T-helper 1 cell treated with Interleukin-12 subunit alpha and Interleukin-12 subunit beta and Interleukin-4 antibody, amounts not matched to agents 30 ng/mL and 1 ng/mL, for 36 hours (primary cell): ENCODE data around the gene RRAGC. TPM values are rescaled to one million over a fixed set of nuclear protein-coding genes. Genes with fewer than 3 reads are reported as not detected.
"Not testable (repeated sequence)": the region's sequence is repeated elsewhere in the genome, so short reads cannot be mapped to it uniquely, and the experiment has no call there.

Experiments used
- intact Hi-C: fragments of 100-400 bp; cut with micrococcal nuclease; formaldehyde crosslinking; loops from one replicate; pipeline ENCODE4 v1.15.1; 2024
- total RNA-seq: library from RNA; stranded (reverse); gene quantifications from 2 replicates; pipeline ENCODE4 v1.2.3, GENCODE V29; 2022

The RRAGC gene
- total RNA-seq, 1 donor from 2014 or later, result 21.9 TPM

DNA sequence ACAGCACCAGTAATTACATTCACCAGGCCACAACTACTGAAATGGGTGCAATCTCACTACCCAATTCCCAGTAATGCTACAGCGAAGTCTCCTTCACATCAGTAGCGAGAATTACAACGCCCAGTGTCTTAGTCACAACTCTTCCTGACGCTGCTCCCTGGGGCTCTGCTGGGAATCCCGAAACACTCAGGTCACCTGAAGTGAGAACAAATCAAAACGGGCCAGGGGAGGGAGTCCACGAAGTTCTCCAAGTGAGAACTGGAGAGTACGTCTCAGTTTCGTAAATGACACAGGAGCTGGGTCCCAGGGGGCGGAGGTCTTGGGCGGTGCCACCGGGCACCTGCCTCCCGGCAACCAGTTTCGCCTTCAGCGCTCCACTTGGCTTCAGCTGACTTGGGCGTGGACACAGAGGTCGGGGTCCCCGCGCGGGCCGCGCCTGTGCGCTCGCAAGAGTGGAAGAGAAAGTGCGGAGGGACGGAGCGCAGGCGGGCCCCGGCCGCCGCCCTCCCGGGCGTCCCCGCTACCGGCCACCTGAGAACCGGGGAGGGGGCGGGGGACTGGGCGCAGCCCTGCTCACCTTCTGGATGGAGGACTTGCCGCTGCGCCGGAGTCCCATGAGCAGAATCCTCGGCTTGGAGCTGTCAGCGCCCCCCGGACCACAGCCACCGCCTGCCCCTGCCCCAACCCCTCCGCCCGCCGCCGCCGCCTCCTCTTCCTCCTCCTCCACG is 575 bp downstream of the RRAGC start:
- intact Hi-C loops, result loop anchor here (1.0 to 10.0 kb wide), 10 partner anchors 14 to 1384 kb away; partner anchors contain the start of genes AKIRIN1, CDCA8, MYCBP and NDUFS5

DNA sequence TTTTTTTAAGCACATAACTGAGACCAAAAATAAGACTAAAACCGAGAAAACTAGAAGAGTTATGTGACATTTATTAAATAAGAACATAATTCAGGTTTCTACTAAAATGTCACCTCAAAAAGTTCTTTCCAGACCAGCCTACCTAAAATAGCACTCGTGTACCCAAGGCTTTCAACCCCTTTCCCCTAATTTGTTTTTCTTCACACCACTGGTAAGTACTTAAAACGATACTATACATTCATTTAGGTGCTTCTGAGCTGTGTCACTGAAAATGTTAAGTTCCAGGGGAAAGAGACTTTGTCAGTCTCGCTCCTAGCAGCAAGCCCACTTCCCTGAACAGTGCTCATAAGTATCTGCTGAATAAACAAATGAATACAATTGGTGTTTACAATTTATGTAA is 6.8 kb downstream of the RRAGC start:
- intact Hi-C loops, result loop anchor here (10.0 kb wide), 2 partner anchors 1158 to 1378 kb away; partner anchors contain the start of genes CDCA8 and ZC3H12A

DNA sequence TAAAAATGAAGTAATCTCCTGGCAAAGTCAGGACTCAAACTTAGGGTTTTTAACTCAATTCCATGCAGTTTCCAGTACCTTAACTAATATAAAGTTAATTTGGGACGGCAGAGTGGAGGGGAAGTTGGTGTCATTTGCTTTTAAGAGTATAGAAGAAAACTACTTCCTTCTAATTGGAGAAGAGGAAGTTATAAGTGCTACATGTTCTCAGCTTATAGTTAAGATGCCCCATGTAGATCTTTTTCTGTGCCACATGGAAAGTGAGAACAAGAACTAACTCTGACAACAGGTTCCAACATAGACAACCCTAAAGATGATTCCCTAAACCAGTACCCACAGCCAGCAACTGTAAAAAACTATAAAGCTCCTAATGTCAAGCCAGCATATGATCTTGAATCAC is 11.5 kb downstream of the RRAGC start:
- intact Hi-C loops, result no loop called here

DNA sequence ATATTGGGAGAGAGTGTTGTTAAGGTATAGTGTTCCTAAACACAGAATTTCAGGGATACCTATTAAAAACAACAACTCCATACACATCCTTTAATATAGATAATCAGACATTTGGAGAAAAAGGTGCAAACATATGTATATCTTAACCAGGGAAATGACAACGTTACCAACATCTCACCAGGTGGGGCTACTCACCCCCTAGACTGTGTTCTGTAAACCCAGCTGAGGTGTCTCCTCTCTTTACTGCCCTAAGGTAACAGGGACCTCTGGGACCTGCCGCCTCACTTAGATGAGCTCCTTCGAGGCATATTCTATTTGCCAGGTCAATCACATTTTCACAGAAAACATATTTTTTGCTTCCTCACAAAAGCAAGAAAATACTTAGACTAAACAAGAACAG is 13.4 kb downstream of the RRAGC start:
- intact Hi-C loops, result no loop called here

DNA sequence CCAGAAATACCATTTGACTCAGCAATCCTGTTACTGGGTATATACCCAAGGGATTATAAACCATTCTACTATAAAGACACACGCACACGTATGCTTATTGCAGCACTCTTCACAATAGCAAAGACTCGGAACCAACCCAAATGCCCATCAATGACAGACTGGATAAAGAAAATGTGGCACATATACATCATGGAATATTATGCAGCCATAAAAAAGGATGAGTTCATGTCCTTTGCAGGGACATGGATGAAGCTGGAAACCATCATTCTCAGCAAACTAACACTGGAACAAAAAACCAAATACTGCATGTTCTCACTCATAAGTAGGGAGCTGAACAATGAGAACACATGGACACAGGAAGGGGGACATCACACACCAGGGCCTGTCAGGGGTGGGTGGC is 14.5 kb downstream of the RRAGC start:
- intact Hi-C loops, result not testable (repeated sequence)

DNA sequence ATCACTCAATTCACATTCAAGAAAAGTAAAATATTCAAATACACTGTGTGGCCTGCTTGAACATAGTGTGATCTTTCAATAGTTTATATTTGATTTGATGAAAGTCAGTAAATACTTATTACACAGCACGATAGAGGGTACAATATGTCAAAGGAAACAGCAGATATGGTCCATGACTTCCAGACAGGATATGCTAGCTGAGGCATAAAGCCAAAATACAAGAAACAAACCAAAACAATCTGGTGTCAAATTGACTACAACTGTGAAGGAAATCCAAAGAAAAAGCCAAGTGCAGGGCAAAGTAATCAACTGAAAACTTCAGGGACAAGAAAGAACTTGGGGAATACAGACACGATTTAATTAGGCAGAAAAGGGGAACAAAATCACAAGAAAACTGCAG is 19.3 kb downstream of the RRAGC start:
- intact Hi-C loops, result no loop called here

DNA sequence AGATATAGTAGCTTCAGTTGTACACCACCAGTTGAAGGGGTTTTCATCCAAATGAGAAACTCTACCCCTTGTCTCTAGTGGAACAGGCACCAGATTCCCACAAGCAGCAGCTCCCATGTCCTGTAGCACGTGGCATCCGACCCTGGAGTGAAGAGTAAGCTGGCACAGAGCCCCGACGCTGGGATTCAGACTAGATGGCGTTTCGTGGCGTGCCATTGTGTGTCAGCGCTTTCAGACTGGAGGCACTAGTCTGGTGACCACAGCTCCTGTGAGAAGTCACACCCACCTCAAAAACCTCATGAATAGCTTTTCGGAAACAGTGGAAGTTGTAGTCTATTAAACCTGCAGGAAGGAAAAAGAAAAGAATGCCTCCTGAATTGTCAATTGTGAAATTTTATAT is 20.2 kb downstream of the RRAGC start:
- intact Hi-C loops, result loop anchor here (5.0 kb wide), 1 partner anchor 232 kb away; no protein-coding TSS in a partner anchor

DNA sequence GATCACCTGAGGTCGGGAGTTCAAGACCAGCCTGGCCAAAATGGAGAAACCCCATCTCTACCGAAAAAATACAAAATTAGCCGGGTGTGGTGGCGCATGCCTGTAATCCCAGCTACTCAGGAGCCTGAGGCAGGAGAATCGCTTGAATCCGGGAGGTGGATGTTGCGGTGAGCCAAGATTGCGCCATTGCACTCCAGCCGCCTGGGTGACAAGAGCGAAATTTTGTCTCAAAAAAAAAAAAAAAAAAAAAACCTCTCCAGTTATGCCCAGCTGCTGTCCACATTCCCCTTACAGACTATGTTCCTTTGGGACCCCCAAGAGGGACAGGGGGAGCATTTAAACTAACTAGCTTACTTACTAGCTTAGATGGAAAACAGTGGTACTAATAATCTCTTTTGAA is 23.3 kb downstream of the RRAGC start:
- intact Hi-C loops, result loop anchor here (5.0 kb wide), 1 partner anchor 229 kb away; no protein-coding TSS in a partner anchor

DNA sequence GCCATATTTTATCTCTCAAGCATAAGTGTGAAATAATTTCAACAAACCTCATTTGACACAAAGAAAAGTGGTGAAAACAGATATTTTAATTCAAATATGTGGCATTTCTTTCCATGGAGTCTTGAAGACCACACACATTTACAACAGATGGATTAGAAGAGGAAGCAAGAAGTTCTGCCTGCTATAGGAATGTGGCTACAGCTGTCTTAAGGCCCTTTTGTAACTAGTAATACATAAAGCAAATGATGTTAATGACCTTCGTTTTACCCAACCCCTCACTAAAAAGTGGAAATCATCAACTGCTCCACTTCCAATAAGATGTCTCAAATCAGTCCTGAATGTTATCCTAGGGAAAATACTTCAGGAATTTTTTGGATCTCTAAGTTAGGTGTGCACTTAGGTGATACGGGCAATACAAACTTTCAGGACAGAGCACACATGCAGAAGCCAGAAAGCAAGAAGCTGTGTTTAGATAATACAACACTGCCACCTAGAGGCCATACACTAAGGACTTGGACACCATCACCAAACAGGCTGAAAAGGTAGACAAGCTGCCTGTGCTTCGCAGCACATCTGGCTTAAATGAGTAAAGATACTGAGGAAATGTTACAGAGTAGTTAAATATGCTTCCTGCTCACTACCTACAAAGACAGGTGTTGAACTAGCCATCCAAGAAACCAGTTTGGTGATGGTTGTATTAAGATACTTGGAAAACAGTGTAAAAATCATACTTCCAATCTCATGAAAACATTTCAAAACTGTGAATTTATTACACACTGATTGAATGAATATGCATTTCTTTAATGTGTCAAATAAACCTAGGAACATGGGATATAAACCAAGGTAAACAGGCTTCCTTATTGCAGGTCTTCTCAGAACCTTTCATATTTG is 24.4 kb downstream of the RRAGC start:
- intact Hi-C loops, result loop anchor here (1.0 to 5.0 kb wide), 6 partner anchors 228 to 1232 kb away; partner anchors contain the start of genes MTF1 and SF3A3

DNA sequence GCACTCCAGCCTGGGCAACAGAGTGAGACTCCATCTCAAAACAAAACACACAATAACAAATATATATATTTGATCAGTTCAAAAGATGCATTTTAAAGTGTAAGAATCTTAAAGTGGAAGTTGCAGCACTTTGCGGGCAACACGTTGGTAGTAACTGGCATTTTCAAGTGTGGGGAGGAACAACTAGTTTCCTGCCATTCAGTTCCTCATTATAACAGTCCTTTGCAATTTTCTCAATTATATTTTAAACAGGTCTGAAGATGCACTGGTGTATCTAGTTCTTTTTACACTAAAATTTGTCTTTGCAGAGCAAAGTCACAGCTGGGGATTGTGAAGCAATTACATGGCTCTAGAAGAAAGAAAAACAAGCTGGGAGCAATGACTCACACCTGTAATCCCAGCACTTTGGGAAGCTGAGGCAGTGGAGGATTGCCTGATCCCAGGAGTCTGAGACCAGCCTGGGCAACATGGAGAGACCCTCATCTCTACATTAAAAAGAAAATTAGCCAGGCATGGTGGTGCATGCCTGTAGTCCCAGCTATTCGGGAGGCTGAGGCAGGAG is 25.3 kb downstream of the RRAGC start:
- intact Hi-C loops, result loop anchor here (2.0 kb wide), 1 partner anchor 1232 kb away; no protein-coding TSS in a partner anchor

DNA sequence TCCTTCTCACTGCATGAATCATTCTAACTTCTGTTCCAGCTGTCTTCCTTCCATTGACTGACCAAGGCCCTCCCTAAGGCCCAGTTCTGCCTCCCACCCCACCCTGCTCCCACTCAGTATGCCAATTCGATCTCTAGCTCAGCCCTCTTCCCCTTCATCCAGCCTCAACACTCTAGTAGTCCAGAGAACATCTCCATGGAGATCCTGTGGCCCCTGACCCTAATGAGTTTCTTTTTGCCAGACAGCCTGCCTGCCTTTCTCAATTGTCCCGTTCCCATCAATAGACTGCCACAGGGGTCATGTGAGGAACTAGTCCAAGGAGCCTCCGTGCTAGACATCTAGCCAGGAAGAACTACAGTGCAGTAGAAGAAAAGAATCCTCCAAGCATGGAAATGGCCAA is 26.4 kb downstream of the RRAGC start:
- intact Hi-C loops, result no loop called here

DNA sequence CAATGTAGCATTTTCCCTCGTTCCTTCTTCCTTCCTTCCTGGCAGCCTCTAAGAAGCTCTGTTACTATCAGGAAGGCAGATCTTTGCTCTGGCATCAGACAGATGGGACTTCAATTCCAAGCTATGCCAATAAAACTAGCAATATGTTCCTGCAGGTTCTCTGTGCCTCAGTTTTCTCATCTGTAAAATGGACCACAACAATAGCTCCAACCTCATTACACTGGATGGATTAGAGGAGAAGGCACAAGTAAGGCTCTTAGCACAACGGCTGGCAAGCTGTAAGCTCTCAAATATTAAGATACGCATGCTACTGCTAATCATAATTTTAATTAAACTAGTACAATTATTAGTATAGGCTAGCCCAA is 27.2 kb downstream of the RRAGC start:
- intact Hi-C loops, result no loop called here

DNA sequence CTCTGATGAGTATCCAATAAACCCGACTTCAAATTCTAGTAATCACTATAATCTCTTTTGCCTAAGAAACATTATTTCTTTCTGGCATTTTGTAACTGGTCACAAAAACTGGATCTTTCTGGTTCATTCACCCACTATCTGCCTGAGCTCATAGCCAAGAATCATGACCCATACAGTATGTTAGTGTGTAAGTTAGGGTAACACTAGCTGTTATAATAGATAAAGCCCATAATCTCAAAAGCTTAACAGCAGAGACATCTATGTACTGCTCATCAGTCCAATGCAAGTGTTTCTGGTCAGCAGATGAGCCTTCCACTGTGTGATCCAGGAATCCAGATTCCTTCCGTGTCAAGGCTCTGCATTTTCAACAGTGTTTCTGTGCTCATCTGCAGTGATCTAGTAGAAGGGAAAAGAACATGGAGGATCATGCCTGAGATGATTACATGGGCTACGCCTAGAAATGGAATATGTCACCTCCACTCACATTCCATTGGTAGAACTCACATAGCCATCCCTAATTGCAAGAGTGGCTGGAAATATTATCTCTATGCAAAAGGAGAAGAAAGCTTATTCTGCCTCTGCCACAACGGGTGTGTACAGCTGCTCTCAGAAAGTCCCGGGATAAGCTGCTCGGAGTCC is 27.7 kb downstream of the RRAGC start:
- intact Hi-C loops, result no loop called here

DNA sequence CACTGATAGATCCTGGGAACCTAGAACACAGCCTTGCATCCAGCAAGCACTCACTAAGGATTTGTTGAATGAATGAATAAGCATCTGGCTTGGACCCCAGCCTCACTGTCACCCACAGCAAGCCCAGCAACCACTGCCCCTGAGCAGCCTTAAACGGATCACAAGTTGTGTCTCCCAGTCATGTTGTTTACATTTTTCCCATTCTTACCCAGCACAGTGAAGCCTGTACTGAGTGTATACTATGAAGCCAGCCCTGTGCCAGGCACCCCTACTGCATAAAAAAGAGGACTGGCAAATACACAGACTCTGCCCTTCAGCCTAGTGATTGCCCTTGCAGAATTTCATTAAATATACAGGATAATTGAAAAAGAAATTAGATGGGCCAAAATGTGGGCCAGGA is 30.2 kb downstream of the RRAGC start:
- intact Hi-C loops, result no loop called here

DNA sequence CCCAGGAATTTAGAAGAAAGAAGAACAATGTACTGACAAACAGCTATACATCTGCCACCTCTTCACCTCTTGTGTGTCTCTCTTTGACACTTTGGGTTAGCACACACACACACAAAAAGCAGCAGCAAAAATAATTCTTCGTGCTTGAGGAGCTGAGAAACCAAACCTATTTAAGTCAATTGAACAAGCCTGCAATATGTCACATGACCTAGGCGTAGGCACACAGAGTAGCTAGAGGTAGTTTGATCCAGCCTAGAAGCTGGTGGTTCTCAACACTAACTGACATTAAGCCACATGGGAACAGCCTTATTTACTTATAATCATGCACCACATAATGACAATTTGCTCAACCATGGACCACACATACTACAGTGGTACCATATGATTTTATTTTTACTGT is 32.3 kb downstream of the RRAGC start:
- intact Hi-C loops, result no loop called here

DNA sequence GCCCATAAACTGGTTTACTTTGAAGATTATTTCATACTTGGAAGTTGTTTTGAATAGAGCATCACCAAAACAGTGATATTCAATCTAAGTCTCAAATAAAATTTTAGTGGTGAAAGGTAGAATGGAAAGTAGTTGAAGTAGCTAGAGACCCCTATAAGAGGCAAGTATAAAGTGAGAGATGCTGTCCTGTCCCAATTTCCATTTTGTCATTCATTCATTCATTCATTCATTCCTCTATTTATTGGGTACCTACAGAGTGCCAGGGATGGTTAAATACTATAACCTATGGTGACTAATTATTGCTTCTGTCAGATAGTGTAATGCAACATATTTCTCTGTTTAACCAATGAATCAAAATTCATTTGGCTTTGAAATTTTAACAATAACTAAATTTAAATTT is 32.7 kb downstream of the RRAGC start:
- intact Hi-C loops, result no loop called here

DNA sequence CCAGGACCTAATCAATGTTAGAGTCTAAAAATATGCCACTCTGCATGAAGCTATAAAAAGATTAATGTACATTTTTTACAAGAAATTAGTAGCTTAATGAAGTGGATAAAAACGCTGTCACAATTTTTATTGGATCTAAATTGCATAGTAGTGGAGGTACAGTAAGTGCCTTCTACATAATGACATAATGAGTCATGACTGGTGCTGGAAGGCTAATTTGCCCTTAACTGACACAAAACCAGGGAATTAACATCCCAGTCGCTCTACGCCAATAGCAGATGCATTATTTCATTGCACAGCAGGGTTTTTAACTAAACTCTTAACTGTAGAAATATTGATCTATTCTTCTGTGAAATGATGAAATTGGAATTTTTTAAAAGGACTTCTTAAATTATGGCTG is 33.3 kb downstream of the RRAGC start:
- intact Hi-C loops, result no loop called here

DNA sequence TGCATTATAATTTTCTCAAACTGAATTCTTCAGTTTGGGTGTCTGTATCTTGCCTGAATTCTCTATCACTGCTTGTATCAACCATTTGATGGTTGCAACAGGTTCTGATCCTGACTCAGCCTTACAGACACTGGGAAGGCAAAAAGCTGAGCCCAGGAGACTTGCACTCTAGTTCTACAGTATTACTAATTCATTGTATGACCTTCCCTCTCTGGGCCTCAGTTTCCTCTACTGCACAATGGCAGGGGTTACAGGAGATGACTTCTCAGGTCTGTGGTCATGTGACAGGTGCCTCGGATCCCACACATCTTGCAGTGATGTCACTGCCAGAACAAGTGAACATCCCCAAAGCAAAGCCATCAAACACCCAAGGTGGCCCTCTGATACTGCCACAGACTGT is 38.7 kb downstream of the RRAGC start:
- intact Hi-C loops, result no loop called here

DNA sequence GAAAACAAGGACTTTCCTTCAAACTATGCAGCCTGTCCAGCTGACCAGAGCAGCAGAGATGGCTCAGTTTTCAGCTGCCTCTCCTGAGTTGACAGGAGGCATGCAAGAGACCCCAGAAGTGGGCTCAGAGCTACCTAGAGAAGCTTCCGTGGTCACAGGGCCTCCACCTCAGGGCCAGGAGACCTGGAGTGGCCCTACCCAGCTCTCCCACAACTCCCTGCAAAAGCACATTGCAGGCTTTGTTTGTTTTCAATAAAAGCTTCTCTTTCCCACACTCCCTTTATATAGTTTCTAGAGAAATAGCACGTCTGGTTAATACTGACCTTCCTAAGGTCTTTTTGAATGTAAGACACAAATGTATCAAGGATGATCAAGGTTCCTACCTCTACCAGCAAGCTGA is 40.1 kb downstream of the RRAGC start:
- intact Hi-C loops, result loop anchor here (5.0 kb wide), 1 partner anchor 217 kb away; no protein-coding TSS in a partner anchor

DNA sequence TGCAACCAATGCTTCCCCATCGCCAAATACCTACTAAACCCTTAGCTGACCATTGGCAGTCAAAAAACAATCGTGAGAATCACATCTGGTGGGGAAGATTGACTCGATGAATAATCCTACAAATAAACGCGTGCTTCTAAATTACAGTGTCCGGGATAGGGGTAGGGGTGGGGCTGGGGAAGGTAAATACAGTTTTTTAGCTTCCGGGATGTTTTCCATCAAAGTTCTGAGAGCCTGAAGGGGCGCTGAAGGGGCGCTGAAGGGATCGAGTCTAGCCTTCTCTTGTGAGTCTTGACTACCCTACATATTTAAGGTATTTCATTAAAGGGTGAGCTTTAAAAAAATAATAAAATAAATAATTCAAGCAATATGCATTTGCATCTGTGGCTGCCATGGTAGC is 40.5 kb downstream of the RRAGC start:
- intact Hi-C loops, result loop anchor here (5.0 kb wide), 1 partner anchor 217 kb away; no protein-coding TSS in a partner anchor
